ENCODE results near the gene THSD7B. TPM values are rescaled to one million over a fixed set of nuclear protein-coding genes. Genes with fewer than 3 reads are reported as not detected.

Gene THSD7B
- total RNA-seq, 1 donor from 2014 or later: 0.22 TPM

DNA sequence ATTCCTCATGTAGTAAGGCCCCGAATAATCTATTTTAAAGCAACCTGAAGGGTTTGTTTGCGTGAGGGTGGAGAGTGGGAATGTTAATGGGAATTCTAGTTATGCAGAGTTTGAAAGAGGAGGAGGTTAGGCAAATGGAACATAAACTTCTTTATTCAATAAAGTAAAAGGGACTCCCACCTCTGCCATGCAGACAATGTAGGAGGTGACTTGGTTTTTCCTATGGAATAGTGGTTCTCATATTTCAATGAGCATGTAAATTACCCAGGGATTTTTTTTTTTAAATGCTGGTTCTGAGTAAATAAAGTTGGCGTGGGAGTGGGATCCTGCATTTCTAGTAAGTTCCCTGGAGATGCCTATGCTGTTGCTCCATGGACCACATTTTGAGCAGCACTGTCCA, 367.9 kb downstream of the THSD7B start:
- Mint-ChIP-seq H3K9me3 (peaks cover 5% of the 10 kb centered on the region), H3K36me3 (no peaks in the 10 kb centered on the region), H3K27me3 (ENCODE audit: low read depth) (no peaks in the 10 kb centered on the region), H3K27ac (peak overlapping the region; percentile 87), H3K4me1 (peaks cover 15% of the 10 kb centered on the region), H3K4me3 (no peak overlapping the region)
- TF ChIP-seq, protein P1, sequence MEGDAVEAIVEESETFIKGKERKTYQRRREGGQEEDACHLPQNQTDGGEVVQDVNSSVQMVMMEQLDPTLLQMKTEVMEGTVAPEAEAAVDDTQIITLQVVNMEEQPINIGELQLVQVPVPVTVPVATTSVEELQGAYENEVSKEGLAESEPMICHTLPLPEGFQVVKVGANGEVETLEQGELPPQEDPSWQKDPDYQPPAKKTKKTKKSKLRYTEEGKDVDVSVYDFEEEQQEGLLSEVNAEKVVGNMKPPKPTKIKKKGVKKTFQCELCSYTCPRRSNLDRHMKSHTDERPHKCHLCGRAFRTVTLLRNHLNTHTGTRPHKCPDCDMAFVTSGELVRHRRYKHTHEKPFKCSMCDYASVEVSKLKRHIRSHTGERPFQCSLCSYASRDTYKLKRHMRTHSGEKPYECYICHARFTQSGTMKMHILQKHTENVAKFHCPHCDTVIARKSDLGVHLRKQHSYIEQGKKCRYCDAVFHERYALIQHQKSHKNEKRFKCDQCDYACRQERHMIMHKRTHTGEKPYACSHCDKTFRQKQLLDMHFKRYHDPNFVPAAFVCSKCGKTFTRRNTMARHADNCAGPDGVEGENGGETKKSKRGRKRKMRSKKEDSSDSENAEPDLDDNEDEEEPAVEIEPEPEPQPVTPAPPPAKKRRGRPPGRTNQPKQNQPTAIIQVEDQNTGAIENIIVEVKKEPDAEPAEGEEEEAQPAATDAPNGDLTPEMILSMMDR (IDR thresholded peaks at IDR 0.05; ENCODE audit: unreplicated experiment): no peak
- no peak for DNase-seq (ENCODE audit: low spot score in 2 of 2, unreplicated experiment in 2 of 2)

DNA sequence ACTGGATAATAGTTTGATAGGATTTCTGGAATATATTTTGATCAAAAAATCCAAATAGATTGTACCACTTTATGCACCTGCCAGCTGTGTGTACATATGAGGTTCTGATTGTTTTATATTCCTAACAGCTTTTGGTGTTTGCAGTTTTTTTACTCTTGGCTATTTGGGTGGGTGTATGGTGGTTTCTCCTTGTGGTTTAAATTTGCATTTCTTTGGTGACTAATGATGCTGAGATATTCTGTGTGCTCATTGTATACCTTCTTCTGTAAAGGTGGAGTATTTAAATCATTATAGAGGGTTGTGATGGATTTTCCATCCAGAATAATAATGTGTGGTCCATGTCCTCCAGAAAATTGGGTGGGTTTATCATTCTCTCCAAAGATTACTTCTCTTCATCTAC, 372.9 kb downstream of the THSD7B start:
- Mint-ChIP-seq H3K27ac (no peak overlapping the region), H3K27me3 (ENCODE audit: low read depth) (peaks cover 10% of the 10 kb centered on the region), H3K4me1 (peaks cover 3% of the 10 kb centered on the region), H3K36me3 (no peaks in the 10 kb centered on the region), H3K4me3 (no peak overlapping the region), H3K9me3 (peaks cover 5% of the 10 kb centered on the region)
- TF ChIP-seq, protein P1 (IDR thresholded peaks at IDR 0.05; ENCODE audit: unreplicated experiment): no peak
- DNase-seq (ENCODE audit: low spot score in 2 of 2, unreplicated experiment in 2 of 2): no peak

DNA sequence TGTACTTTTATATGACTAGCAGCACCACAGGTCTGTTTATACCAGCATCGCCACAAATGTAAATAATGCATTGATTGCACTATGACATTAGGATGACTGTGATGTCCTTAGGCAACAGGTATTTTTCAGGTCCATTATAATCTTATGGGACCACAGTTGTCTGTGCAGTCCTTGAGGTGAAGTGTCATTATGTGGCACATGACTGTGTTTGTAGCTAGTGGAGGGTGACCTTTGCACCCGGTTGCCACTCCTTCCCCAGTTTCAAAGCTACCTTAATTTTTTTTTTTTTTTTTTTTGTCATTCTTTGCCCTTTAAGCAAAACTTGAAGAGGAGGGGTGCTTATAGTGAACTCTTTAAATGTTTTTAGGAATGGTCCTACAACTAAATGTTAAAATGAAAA, 386.4 kb downstream of the THSD7B start:
- Mint-ChIP-seq H3K4me1 (no peaks in the 10 kb centered on the region), H3K27ac (no peak overlapping the region), H3K36me3 (peaks cover 4% of the 10 kb centered on the region), H3K27me3 (ENCODE audit: low read depth) (peaks cover 7% of the 10 kb centered on the region), H3K4me3 (no peak overlapping the region), H3K9me3 (peaks cover 7% of the 10 kb centered on the region)
- DNase-seq (ENCODE audit: low spot score in 2 of 2, unreplicated experiment in 2 of 2): no peak
- TF ChIP-seq, protein P1 (IDR thresholded peaks at IDR 0.05; ENCODE audit: unreplicated experiment): no peak

DNA sequence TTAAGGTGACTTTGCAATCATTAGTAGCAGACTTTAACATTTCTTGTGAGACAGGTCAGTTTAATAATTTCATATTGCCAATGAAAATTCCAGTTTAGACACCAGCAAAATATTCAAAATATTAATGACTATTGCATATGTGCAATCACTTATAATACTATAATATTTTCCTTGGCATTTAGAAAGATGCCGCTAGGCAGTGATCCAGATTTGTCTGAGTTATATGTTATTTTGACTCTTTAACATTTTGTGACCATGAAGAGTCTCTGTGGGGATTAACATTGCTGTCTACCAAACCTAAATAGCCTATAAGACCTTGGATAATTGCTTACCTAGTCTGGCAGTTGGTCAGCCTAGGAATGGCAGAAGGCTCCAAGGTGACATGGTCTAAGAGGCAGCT, 389.6 kb downstream of the THSD7B start:
- Mint-ChIP-seq H3K36me3 (no peaks in the 10 kb centered on the region), H3K9me3 (no peaks in the 10 kb centered on the region), H3K4me3 (no peak overlapping the region), H3K27ac (no peak overlapping the region), H3K4me1 (no peaks in the 10 kb centered on the region), H3K27me3 (ENCODE audit: low read depth) (peaks cover 21% of the 10 kb centered on the region)
- DNase-seq (ENCODE audit: low spot score in 2 of 2, unreplicated experiment in 2 of 2): no peak
- TF ChIP-seq, protein P1 (IDR thresholded peaks at IDR 0.05; ENCODE audit: unreplicated experiment): no peak

DNA sequence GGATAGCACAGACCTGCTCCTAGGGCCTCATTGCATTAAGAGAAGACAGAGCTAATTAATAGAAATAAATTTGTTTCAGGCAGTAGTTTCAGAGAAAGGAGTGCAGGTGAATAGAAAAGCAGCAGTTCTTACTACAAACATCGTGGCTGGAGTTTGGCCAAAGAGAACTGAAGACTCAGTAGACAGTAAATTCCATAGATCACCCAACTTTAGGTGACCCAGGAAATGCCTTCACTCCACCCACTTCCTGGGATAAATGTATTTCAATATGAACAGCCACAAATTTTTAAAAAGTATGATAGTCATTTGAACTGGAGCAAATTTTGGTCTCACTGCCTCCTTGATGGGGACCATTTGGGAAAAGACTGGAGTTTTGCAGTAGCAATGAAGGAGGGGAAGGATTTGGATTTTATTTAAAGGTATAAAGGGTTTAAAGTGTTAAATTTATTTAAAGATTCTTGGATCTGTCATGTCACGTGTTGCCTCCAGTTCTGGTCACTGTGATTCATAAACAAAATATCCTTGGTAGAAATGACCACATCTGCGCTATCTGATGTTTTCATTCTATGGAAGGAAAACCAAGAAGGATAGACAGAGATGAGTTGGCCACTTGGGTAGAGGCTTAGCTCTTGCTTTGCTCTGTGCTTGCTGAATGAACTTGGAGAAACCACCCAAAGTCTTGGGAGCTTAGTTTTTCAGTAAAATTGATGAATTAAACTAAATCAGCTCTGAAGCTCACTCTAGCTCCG, 390.2 kb downstream of the THSD7B start:
- no peaks in the 10 kb centered on the region for H3K36me3 Mint-ChIP-seq
- H3K4me1 Mint-ChIP-seq: no peaks in the 10 kb centered on the region
- TF ChIP-seq, protein P1 (IDR thresholded peaks at IDR 0.05; ENCODE audit: unreplicated experiment): no peak
- DNase-seq (ENCODE audit: low spot score in 2 of 2, unreplicated experiment in 2 of 2): no peak
- H3K27me3 Mint-ChIP-seq (ENCODE audit: low read depth): peaks cover 21% of the 10 kb centered on the region
- H3K9me3 Mint-ChIP-seq: no peaks in the 10 kb centered on the region
- no peak overlapping the region for H3K27ac Mint-ChIP-seq
- H3K4me3 Mint-ChIP-seq: no peak overlapping the region

All from mesothelial cell of epicardium (in vitro differentiated cells).